Activated gamma-delta T cell (primary cell): ENCODE measurements around the gene ATG2B.

Experiments used
- DNase-seq: peaks from one replicate; lab custom pipeline; 2025; lab: John Stamatoyannopoulos, UW

Gene ATG2B

GRCh38 chr14:96272777-96273473 lies 90.2 kb downstream of the ATG2B start:
- no peak for DNase-seq

- DNase-seq = no peak
Measured at GRCh38 chr14:96271421-96271762, 91.7 kb downstream of the ATG2B start.

GRCh38 chr14:96270565-96271420 lies 92.3 kb downstream of the ATG2B start:
- no peak for DNase-seq

GRCh38 chr14:96269359-96269710 lies 93.8 kb downstream of the ATG2B start:
- DNase-seq = no peak

- no peak for DNase-seq
Measured at GRCh38 chr14:96268431-96269358, 94.4 kb downstream of the ATG2B start.

- DNase-seq = no peak
Measured at GRCh38 chr14:96267916-96268315, 95.2 kb downstream of the ATG2B start.

GRCh38 chr14:96267336-96267735 lies 95.8 kb downstream of the ATG2B start:
- no peak for DNase-seq

GRCh38 chr14:96265383-96266095 lies 97.6 kb downstream of the ATG2B start:
- no peak for DNase-seq

- DNase-seq = no peak
Measured at GRCh38 chr14:96264853-96265252, 98.3 kb downstream of the ATG2B start.

GRCh38 chr14:96264200-96264553 lies 99.0 kb downstream of the ATG2B start:
- DNase-seq = no peak

GRCh38 chr14:96263347-96264199 lies 99.6 kb downstream of the ATG2B start:
- no peak for DNase-seq

GRCh38 chr14:96261772-96262655 lies 101.1 kb downstream of the ATG2B start:
- no peak for DNase-seq

GRCh38 chr14:96261053-96261452 lies 102.1 kb downstream of the ATG2B start:
- DNase-seq = no peak

GRCh38 chr14:96260341-96260821 lies 102.8 kb downstream of the ATG2B start:
- DNase-seq = no peak

GRCh38 chr14:96257900-96258299 lies 105.2 kb downstream of the ATG2B start:
- DNase-seq = no peak

GRCh38 chr14:96257056-96257455 lies 106.1 kb downstream of the ATG2B start:
- DNase-seq = no peak

- DNase-seq = no peak
Measured at GRCh38 chr14:96256407-96256806, 106.7 kb downstream of the ATG2B start.

GRCh38 chr14:96255501-96256366 lies 107.4 kb downstream of the ATG2B start, which contains the start of gene BDKRB1:
Gene BDKRB1, plus strand, starts transcription at chr14:96256210. Its CDS starts 7,473 bp downstream, at chr14:96263683.
- DNase-seq = no peak

GRCh38 chr14:96254687-96255086 lies 108.5 kb downstream of the ATG2B start:
- DNase-seq = no peak
